Esophagus squamous epithelium (tissue), 4 donors: ENCODE results near the gene ZNF383.

Experiments
- POLR2A ChIP-seq, 4 donors: fragments of 450-650 bp; IDR thresholded peaks; one replicate each; pipeline ENCODE4 v1.6.1; 2017; ENCODE audit warnings: antibody characterized with exemption in 4 of 4, mild to moderate bottlenecking in 4 of 4, moderate library complexity in 3 of 4
- TF ChIP-seq, protein P1 (sequence below), 6 experiments: fragments of 450-650 bp in 4 of 6; fragments of 200-600 bp in 2 of 6; sonication (generic) in 2 of 6; IDR thresholded peaks; one replicate each; pipeline ENCODE4 v1.5.1; 2016 to 2019; ENCODE audit warnings: antibody characterized with exemption in 6 of 6, mild to moderate bottlenecking in 4 of 6, moderate library complexity in 4 of 6

DNA sequence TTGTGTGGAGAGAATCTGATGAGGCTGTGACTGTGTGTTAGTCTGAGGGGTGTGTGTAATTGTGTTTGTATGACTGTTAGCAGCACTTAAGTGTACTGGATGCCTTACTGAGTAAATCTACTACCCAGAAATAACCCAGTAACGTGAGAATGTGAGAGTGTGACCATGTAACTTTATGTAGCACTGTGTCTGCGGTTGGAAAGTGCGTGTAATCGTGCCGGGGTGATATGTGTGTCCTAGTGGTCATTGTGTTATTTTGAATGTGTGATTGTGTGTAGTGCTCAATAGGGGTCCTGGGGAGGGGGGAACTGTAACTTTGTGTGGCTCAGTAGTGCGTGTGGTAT is 550 bp downstream of the ZNF383 start:
- TF ChIP-seq, protein P1, sequence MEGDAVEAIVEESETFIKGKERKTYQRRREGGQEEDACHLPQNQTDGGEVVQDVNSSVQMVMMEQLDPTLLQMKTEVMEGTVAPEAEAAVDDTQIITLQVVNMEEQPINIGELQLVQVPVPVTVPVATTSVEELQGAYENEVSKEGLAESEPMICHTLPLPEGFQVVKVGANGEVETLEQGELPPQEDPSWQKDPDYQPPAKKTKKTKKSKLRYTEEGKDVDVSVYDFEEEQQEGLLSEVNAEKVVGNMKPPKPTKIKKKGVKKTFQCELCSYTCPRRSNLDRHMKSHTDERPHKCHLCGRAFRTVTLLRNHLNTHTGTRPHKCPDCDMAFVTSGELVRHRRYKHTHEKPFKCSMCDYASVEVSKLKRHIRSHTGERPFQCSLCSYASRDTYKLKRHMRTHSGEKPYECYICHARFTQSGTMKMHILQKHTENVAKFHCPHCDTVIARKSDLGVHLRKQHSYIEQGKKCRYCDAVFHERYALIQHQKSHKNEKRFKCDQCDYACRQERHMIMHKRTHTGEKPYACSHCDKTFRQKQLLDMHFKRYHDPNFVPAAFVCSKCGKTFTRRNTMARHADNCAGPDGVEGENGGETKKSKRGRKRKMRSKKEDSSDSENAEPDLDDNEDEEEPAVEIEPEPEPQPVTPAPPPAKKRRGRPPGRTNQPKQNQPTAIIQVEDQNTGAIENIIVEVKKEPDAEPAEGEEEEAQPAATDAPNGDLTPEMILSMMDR (IDR thresholded peaks at IDR 0.05): no peak
- no peak for TF ChIP-seq POLR2A (IDR thresholded peaks at IDR 0.05)
